Neuron (in vitro differentiated cells): ENCODE results near the gene ASNSD1.
A peak's percentile ranks its signal among the peaks of the same experiment; 100 is the strongest.
"Not testable (repeated sequence)": the region's sequence is repeated elsewhere in the genome, so short reads cannot be mapped to it uniquely, and the experiment has no call there.

ENCODE experiments used
- H2AFZ ChIP-seq: one replicate; pipeline ENCODE4 v1.6.1; 2013; ENCODE audit warnings: low read depth, mild to moderate bottlenecking, inconsistent platforms, low read length, moderate library complexity
- H3K27me3 ChIP-seq: one replicate; pipeline ENCODE4 v1.6.1; 2013; ENCODE audit warnings: low read length; ENCODE audit not compliant: insufficient read depth
- H3K36me3 ChIP-seq: one replicate; pipeline ENCODE4 v1.6.1; 2013; ENCODE audit warnings: low read length; ENCODE audit not compliant: insufficient read depth
- H3K4me1 ChIP-seq: one replicate; pipeline ENCODE4 v1.6.1; 2013; ENCODE audit warnings: low read length; ENCODE audit not compliant: insufficient read depth
- H3K4me3 ChIP-seq: 2 replicates; pipeline ENCODE4 v1.5.1; 2013; ENCODE audit warnings: mild to moderate bottlenecking, low read length, moderate library complexity
- H3K9me3 ChIP-seq: one replicate; pipeline ENCODE4 v1.6.1; 2013; ENCODE audit warnings: low read length

Gene ASNSD1

GRCh38 chr2:189657867-189658266, 3.4 kb upstream of the ASNSD1 start:
- H2AFZ ChIP-seq, result no peak overlapping the region
- H3K9me3 ChIP-seq, result no peaks in the 10 kb centered on the region
- H3K27me3 ChIP-seq, result no peaks in the 10 kb centered on the region
- H3K36me3 ChIP-seq, result no peaks in the 10 kb centered on the region
- no peak overlapping the region for H3K4me3 ChIP-seq
- H3K4me1 ChIP-seq, result peaks cover 7% of the 10 kb centered on the region

GRCh38 chr2:189658306-189659212, 2.7 kb upstream of the ASNSD1 start:
- Histone ChIP-seq H3K9me3 (no peaks in the 10 kb centered on the region), H3K4me1 (peaks cover 9% of the 10 kb centered on the region), H3K4me3 (no peak overlapping the region), H3K36me3 (peaks cover 2% of the 10 kb centered on the region), H3K27me3 (no peaks in the 10 kb centered on the region), H2AFZ (no peak overlapping the region)

- no peak overlapping the region for H3K4me3 ChIP-seq
- no peaks in the 10 kb centered on the region for H3K27me3 ChIP-seq
- no peaks in the 10 kb centered on the region for H3K9me3 ChIP-seq
- H3K36me3 ChIP-seq, result peaks cover 5% of the 10 kb centered on the region
- no peak overlapping the region for H2AFZ ChIP-seq
- peaks cover 11% of the 10 kb centered on the region for H3K4me1 ChIP-seq
Observed at GRCh38 chr2:189659734-189660133, 1.5 kb upstream of the ASNSD1 start.

GRCh38 chr2:189660803-189661147, 484 bp upstream of the ASNSD1 start:
- H2AFZ ChIP-seq, result no peak overlapping the region
- peaks cover 12% of the 10 kb centered on the region for H3K36me3 ChIP-seq
- no peaks in the 10 kb centered on the region for H3K9me3 ChIP-seq
- no peaks in the 10 kb centered on the region for H3K27me3 ChIP-seq
- peaks cover 11% of the 10 kb centered on the region for H3K4me1 ChIP-seq
- no peak overlapping the region for H3K4me3 ChIP-seq

- H3K36me3 ChIP-seq, result peaks cover 23% of the 10 kb centered on the region
- H2AFZ ChIP-seq, result peak overlapping the region; percentile 57
- H3K27me3 ChIP-seq, result no peaks in the 10 kb centered on the region
- H3K4me3 ChIP-seq, result peak overlapping the region; percentile 78
- peaks cover 11% of the 10 kb centered on the region for H3K4me1 ChIP-seq
- no peaks in the 10 kb centered on the region for H3K9me3 ChIP-seq
Observed at GRCh38 chr2:189661957-189662321, 680 bp downstream of the ASNSD1 start.

- peaks cover 32% of the 10 kb centered on the region for H3K36me3 ChIP-seq
- H3K27me3 ChIP-seq, result no peaks in the 10 kb centered on the region
- H3K9me3 ChIP-seq, result no peaks in the 10 kb centered on the region
- H3K4me1 ChIP-seq, result peaks cover 11% of the 10 kb centered on the region
- peak overlapping the region; percentile 78 for H3K4me3 ChIP-seq
- H2AFZ ChIP-seq, result no peak overlapping the region
Observed at GRCh38 chr2:189662669-189663226, 1.5 kb downstream of the ASNSD1 start.

- H3K9me3 ChIP-seq, H3K4me3 ChIP-seq, H3K27me3 ChIP-seq, H2AFZ ChIP-seq: not testable (repeated sequence)
- H3K36me3 ChIP-seq, result peaks cover 37% of the 10 kb centered on the region
- peaks cover 11% of the 10 kb centered on the region for H3K4me1 ChIP-seq
Observed at GRCh38 chr2:189663319-189663718, 2.1 kb downstream of the ASNSD1 start.

GRCh38 chr2:189669913-189670312, 8.7 kb downstream of the ASNSD1 start:
- Histone ChIP-seq H3K36me3 (peaks cover 73% of the 10 kb centered on the region), H3K9me3 (no peaks in the 10 kb centered on the region), H3K27me3 (no peaks in the 10 kb centered on the region), H2AFZ (no peak overlapping the region), H3K4me1 (no peaks in the 10 kb centered on the region), H3K4me3 (no peak overlapping the region)

GRCh38 chr2:189673661-189674373, 12.6 kb downstream of the ASNSD1 start:
- Histone ChIP-seq H3K36me3 (peaks cover 45% of the 10 kb centered on the region), H3K4me3 (no peak overlapping the region), H3K27me3 (no peaks in the 10 kb centered on the region), H3K9me3 (peaks cover 5% of the 10 kb centered on the region), H3K4me1 (no peaks in the 10 kb centered on the region), H2AFZ (no peak overlapping the region)

- peaks cover 38% of the 10 kb centered on the region for H3K36me3 ChIP-seq
- H3K9me3 ChIP-seq, result peaks cover 5% of the 10 kb centered on the region
- H2AFZ ChIP-seq, result no peak within 1 kb of the TSS
- H3K27me3 ChIP-seq, result no peaks in the 10 kb centered on the region
- H3K4me1 ChIP-seq, result no peaks in the 10 kb centered on the region
- no peak within 1 kb of the TSS for H3K4me3 ChIP-seq
Observed at GRCh38 chr2:189674374-189675112, 13.3 kb downstream of the ASNSD1 start, which contains the start of gene ANKAR. TSS of gene ANKAR (plus strand) at chr2:189674670. CDS start at chr2:189676491, 1,821 bp downstream.

- Histone ChIP-seq H3K27me3 (no peaks in the 10 kb centered on the region), H3K4me3 (no peak overlapping the region), H2AFZ (no peak overlapping the region), H3K4me1 (no peaks in the 10 kb centered on the region), H3K9me3 (peaks cover 7% of the 10 kb centered on the region), H3K36me3 (peaks cover 29% of the 10 kb centered on the region)
Observed at GRCh38 chr2:189676471-189676870, 15.2 kb downstream of the ASNSD1 start.

GRCh38 chr2:189679226-189679625, 18.0 kb downstream of the ASNSD1 start:
- Histone ChIP-seq H3K9me3 (peaks cover 7% of the 10 kb centered on the region), H3K27me3 (no peaks in the 10 kb centered on the region), H3K4me3 (no peak overlapping the region), H3K36me3 (peaks cover 14% of the 10 kb centered on the region), H3K4me1 (no peaks in the 10 kb centered on the region), H2AFZ (no peak overlapping the region)

GRCh38 chr2:189681203-189681602, 19.9 kb downstream of the ASNSD1 start:
- Histone ChIP-seq H3K36me3 (peaks cover 14% of the 10 kb centered on the region), H2AFZ (no peak overlapping the region), H3K4me3 (no peak overlapping the region), H3K9me3 (peaks cover 7% of the 10 kb centered on the region), H3K4me1 (no peaks in the 10 kb centered on the region), H3K27me3 (no peaks in the 10 kb centered on the region)
